Loucy (cell line): ENCODE results near the gene FOXRED1.

Experiments
- H2AFZ ChIP-seq: fragments of 200-600 bp; sonication (generic); 2 replicates; pipeline ENCODE4 v1.6.0; 2016; ENCODE audit warnings: antibody characterized with exemption, mild to moderate bottlenecking, low read length, moderate library complexity
- H3F3A ChIP-seq: fragments of 200-600 bp; 2 replicates; pipeline ENCODE4 v1.6.0; 2016; ENCODE audit warnings: antibody characterized with exemption, low read depth, mild to moderate bottlenecking
- H3K27me3 ChIP-seq: fragments of 200-600 bp; sonication (generic); 2 replicates; pipeline ENCODE4 v1.6.1; 2014; ENCODE audit warnings: low read length, mild to moderate bottlenecking; ENCODE audit not compliant: insufficient read depth, poor library complexity, severe bottlenecking
- H3K36me3 ChIP-seq: fragments of 200-600 bp; sonication (generic); 2 replicates; pipeline ENCODE4 v1.6.1; 2016; ENCODE audit warnings: low read length; ENCODE audit not compliant: insufficient read depth
- H3K4me1 ChIP-seq: fragments of 200-600 bp; sonication (generic); 2 replicates; pipeline ENCODE4 v1.5.1; 2014; ENCODE audit warnings: low read length, mild to moderate bottlenecking; ENCODE audit not compliant: insufficient read depth, poor library complexity, severe bottlenecking
- H3K4me2 ChIP-seq: fragments of 200-600 bp; sonication (generic); 2 replicates; pipeline ENCODE4 v1.6.0; 2014; ENCODE audit warnings: antibody characterized with exemption, low read length, low read depth, mild to moderate bottlenecking; ENCODE audit not compliant: poor library complexity, severe bottlenecking
- H3K4me3 ChIP-seq: fragments of 200-600 bp; sonication (generic); 2 replicates; pipeline ENCODE4 v1.5.1; 2014; ENCODE audit warnings: low read length, mild to moderate bottlenecking, mixed read lengths; ENCODE audit not compliant: poor library complexity, severe bottlenecking
- H3K79me2 ChIP-seq: fragments of 200-600 bp; sonication (generic); 2 replicates; pipeline ENCODE4 v1.6.1; 2014; ENCODE audit warnings: low read length; ENCODE audit not compliant: insufficient read depth
- H3K9ac ChIP-seq: fragments of 200-600 bp; sonication (generic); 2 replicates; pipeline ENCODE4 v1.6.0; 2014; ENCODE audit warnings: mild to moderate bottlenecking, low read depth, low read length, moderate library complexity; ENCODE audit not compliant: poor library complexity, severe bottlenecking
- H3K9me2 ChIP-seq: fragments of 200-600 bp; sonication (generic); replicated peaks from 2 replicates; pipeline ENCODE4 v1.6.1; 2016; ENCODE audit warnings: low read depth, low read length, mixed read lengths
- H3K9me3 ChIP-seq: fragments of 200-600 bp; sonication (generic); 2 replicates; pipeline ENCODE4 v1.6.1; 2014; ENCODE audit warnings: mild to moderate bottlenecking, antibody characterized with exemption, low read length, low read depth; ENCODE audit not compliant: insufficient read depth
- H4K20me1 ChIP-seq: fragments of 200-600 bp; sonication (generic); 2 replicates; pipeline ENCODE4 v1.6.0; 2014; ENCODE audit warnings: antibody characterized with exemption, low read length, mild to moderate bottlenecking; ENCODE audit not compliant: insufficient read depth, poor library complexity, severe bottlenecking
- CTCF ChIP-seq: fragments of 200-600 bp; sonication (generic); conservative IDR thresholded peaks from 2 replicates; pipeline ENCODE4 v1.5.1; 2014; ENCODE audit warnings: mild to moderate bottlenecking, antibody characterized with exemption, low read length
- EZH2phosphoT487 ChIP-seq: fragments of 200-600 bp; IDR thresholded peaks from 2 replicates; pipeline ENCODE4 v1.6.1; 2018; ENCODE audit warnings: antibody characterized with exemption, mild to moderate bottlenecking, moderate library complexity, borderline replicate concordance

FOXRED1 gene

GRCh38 chr11:126277780-126278179, 8.8 kb downstream of the FOXRED1 start:
- Histone ChIP-seq H3K27me3 (no peaks in the 10 kb centered on the region), H3K36me3 (peaks cover 8% of the 10 kb centered on the region; the same call in 1 of the 2 replicates), H4K20me1 (no peaks in the 10 kb centered on the region), H3K4me3 (no peak overlapping the region), H3K9me2 (no peaks in the 10 kb centered on the region), H3K9me3 (no peaks in the 10 kb centered on the region), H3K9ac (no peak overlapping the region), H3F3A (no peaks in the 10 kb centered on the region), H2AFZ (no peak overlapping the region), H3K4me2 (no peak overlapping the region), H3K4me1 (peaks cover 4% of the 10 kb centered on the region), H3K79me2 (no peaks in the 10 kb centered on the region)
- TF ChIP-seq CTCF (no peak), EZH2phosphoT487 (no peak)

- no peak overlapping the region for H2AFZ ChIP-seq
- peaks cover 8% of the 10 kb centered on the region; the same call in 1 of the 2 replicates for H3K79me2 ChIP-seq
- TF ChIP-seq EZH2phosphoT487 (no peak), CTCF (no peak)
- H3K27me3 ChIP-seq = no peaks in the 10 kb centered on the region
- peaks cover 11% of the 10 kb centered on the region for H3K4me1 ChIP-seq
- no peak overlapping the region for H3K4me2 ChIP-seq
- H3K9me2 ChIP-seq = no peaks in the 10 kb centered on the region
- H3K36me3 ChIP-seq = peaks cover 8% of the 10 kb centered on the region; the same call in 1 of the 2 replicates
- no peaks in the 10 kb centered on the region for H4K20me1 ChIP-seq
- H3K9me3 ChIP-seq = no peaks in the 10 kb centered on the region
- no peaks in the 10 kb centered on the region for H3F3A ChIP-seq
- H3K9ac ChIP-seq = no peak overlapping the region
- no peak overlapping the region for H3K4me3 ChIP-seq
These were observed 10.2 kb downstream of the FOXRED1 start for GRCh38 chr11:126279191-126279590.

GRCh38 chr11:126280595-126280994, 11.6 kb downstream of the FOXRED1 start:
- Histone ChIP-seq H3K9me2 (no peaks in the 10 kb centered on the region), H3F3A (no peaks in the 10 kb centered on the region), H3K4me2 (no peak overlapping the region), H3K79me2 (peaks cover 10% of the 10 kb centered on the region; the same call in 1 of the 2 replicates), H2AFZ (no peak overlapping the region), H4K20me1 (no peaks in the 10 kb centered on the region), H3K9ac (no peak overlapping the region), H3K4me1 (peaks cover 11% of the 10 kb centered on the region), H3K36me3 (peaks cover 8% of the 10 kb centered on the region; the same call in 1 of the 2 replicates), H3K9me3 (no peaks in the 10 kb centered on the region), H3K4me3 (no peak overlapping the region), H3K27me3 (no peaks in the 10 kb centered on the region)
- TF ChIP-seq EZH2phosphoT487 = no peak
- TF ChIP-seq CTCF = no peak
